GM23338 (cell line): ENCODE data around the gene CANT1. TPM values are rescaled to one million over a fixed set of nuclear protein-coding genes. Genes with fewer than 3 reads are reported as not detected.

Experiments used
- ATAC-seq: fragments of 200-7000 bp; cut with Tn5 transposase; 3 replicates; pipeline ENCODE4 v1.9.1; 2020
- DNase-seq: peaks from one replicate; pipeline ENCODE4 v3.0.0-alpha.2; 2015; ENCODE audit warnings: low spot score
- H2AFZ ChIP-seq: fragments of 200-600 bp; sonication (generic); 2 replicates; pipeline ENCODE4 v1.8.0; 2016; ENCODE audit warnings: antibody characterized with exemption, mild to moderate bottlenecking, moderate library complexity
- H3F3A ChIP-seq: fragments of 200-600 bp; sonication (generic); replicated peaks from 2 replicates; pipeline ENCODE4 v1.8.0; 2017; ENCODE audit warnings: antibody characterized with exemption, mixed run types, low read depth
- H3K27ac ChIP-seq: fragments of 200-600 bp; sonication (generic); 2 replicates; pipeline ENCODE4 v1.6.1; 2016; ENCODE audit warnings: low read depth
- H3K27me3 ChIP-seq: fragments of 200-600 bp; sonication (generic); 2 replicates; pipeline ENCODE4 v1.8.0; 2016; ENCODE audit warnings: mild to moderate bottlenecking, mixed run types, moderate library complexity; ENCODE audit not compliant: insufficient read depth
- H3K36me3 ChIP-seq: fragments of 200-600 bp; sonication (generic); 2 replicates; pipeline ENCODE4 v1.8.0; 2016; ENCODE audit warnings: mild to moderate bottlenecking; ENCODE audit not compliant: insufficient read depth
- H3K4me1 ChIP-seq: fragments of 200-600 bp; sonication (generic); 2 replicates; pipeline ENCODE4 v1.8.0; 2016; ENCODE audit warnings: mild to moderate bottlenecking, moderate library complexity; ENCODE audit not compliant: insufficient read depth
- H3K4me2 ChIP-seq: fragments of 200-600 bp; sonication (generic); 2 replicates; pipeline ENCODE4 v1.7.1; 2017; ENCODE audit warnings: mixed run types
- H3K4me3 ChIP-seq: fragments of 200-600 bp; sonication (generic); 2 replicates; pipeline ENCODE4 v1.6.1; 2016; ENCODE audit warnings: mixed run types
- H3K79me2 ChIP-seq: fragments of 200-600 bp; sonication (generic); replicated peaks from 2 replicates; pipeline ENCODE4 v1.8.0; 2017; ENCODE audit warnings: mild to moderate bottlenecking; ENCODE audit not compliant: insufficient read depth
- H3K9me2 ChIP-seq: fragments of 200-600 bp; sonication (generic); 2 replicates; pipeline ENCODE4 v1.8.0; 2017; ENCODE audit not compliant: insufficient read depth
- H4K20me1 ChIP-seq: fragments of 200-600 bp; sonication (generic); replicated peaks from 2 replicates; pipeline ENCODE4 v1.8.0; 2017; ENCODE audit warnings: mild to moderate bottlenecking; ENCODE audit not compliant: insufficient read depth
- H3K27ac Mint-ChIP-seq: 2 replicates; pipeline ENCODE4 v1.8.0; 2020; ENCODE audit warnings: inconsistent platforms, mild to moderate bottlenecking, moderate library complexity, mixed read lengths
- H3K27me3 Mint-ChIP-seq: 3 replicates; pipeline ENCODE4 v1.8.0; 2022; ENCODE audit warnings: low read depth, mild to moderate bottlenecking, moderate library complexity, mixed read lengths, inconsistent platforms; ENCODE audit not compliant: insufficient read depth, poor library complexity
- H3K36me3 Mint-ChIP-seq: 3 replicates; pipeline ENCODE4 v1.8.0; 2021; ENCODE audit warnings: low read depth, mild to moderate bottlenecking, inconsistent platforms, moderate library complexity, mixed read lengths
- H3K4me1 Mint-ChIP-seq: 3 replicates; pipeline ENCODE4 v1.8.0; 2020; ENCODE audit warnings: mild to moderate bottlenecking, inconsistent platforms, mixed read lengths
- H3K4me3 Mint-ChIP-seq: 3 replicates; pipeline ENCODE4 v1.8.0; 2021; ENCODE audit warnings: moderate library complexity, mild to moderate bottlenecking, inconsistent platforms, mixed read lengths
- H3K9me3 Mint-ChIP-seq: 3 replicates; pipeline ENCODE4 v1.8.0; 2020; ENCODE audit warnings: moderate library complexity, mild to moderate bottlenecking, inconsistent platforms, mixed read lengths
- EZH2 ChIP-seq: fragments of 200-600 bp; sonication (generic); IDR thresholded peaks from one replicate; pipeline ENCODE4 v1.8.0; 2017; ENCODE audit warnings: antibody characterized with exemption, mild to moderate bottlenecking, low read depth; ENCODE audit not compliant: unreplicated experiment
- EZH2phosphoT487 ChIP-seq: fragments of 200-600 bp; sonication (generic); IDR thresholded peaks from one replicate; pipeline ENCODE4 v1.8.1; 2018; ENCODE audit warnings: antibody characterized with exemption; ENCODE audit not compliant: unreplicated experiment
- NANOG ChIP-seq: IDR thresholded peaks from 2 replicates; pipeline ENCODE4 v1.6.1; 2016; ENCODE audit warnings: antibody characterized with exemption, borderline replicate concordance
- ZNF114 ChIP-seq: fragments of 250-450 bp; sonication (Bioruptor Pico); IDR thresholded peaks from 2 replicates; pipeline ENCODE4 v1.5.0; 2020; ENCODE audit warnings: mild to moderate bottlenecking, moderate library complexity
- ZNF331 ChIP-seq: fragments of 250-450 bp; sonication (Bioruptor Pico); IDR thresholded peaks from 2 replicates; pipeline ENCODE4 v1.5.0; 2020; ENCODE audit warnings: low read depth, mild to moderate bottlenecking, moderate library complexity
- ZNF462 ChIP-seq: fragments of 250-450 bp; sonication (Bioruptor Pico); IDR thresholded peaks from 2 replicates; pipeline ENCODE4 v1.5.0; 2020; ENCODE audit warnings: mild to moderate bottlenecking, moderate library complexity
- polyA plus RNA-seq: library from polyadenylated mRNA; unstranded; fragments of >200 nt; fragmentation: Nextera tagmentation; extraction: Ambion mirVana; gene quantifications from 2 replicates; pipeline ENCODE4 v1.2.1, GENCODE V29; 2016
- total RNA-seq: library from RNA; depleted of rRNA; stranded (reverse); fragments of >200 nt; shearing (Covaris generic); gene quantifications from 2 replicates; pipeline ENCODE4 v1.2.3, GENCODE V29; 2014

The CANT1 gene
- total and polyA plus RNA-seq, 2 experiments from 2014 or later = 5.9 to 38.8 TPM

- TF ChIP-seq ZNF462 (CRISPR knock-in tag) (no peak), ZNF114 (CRISPR knock-in tag) (no peak)
These were observed 48.3 kb upstream of the CANT1 start (continued) for GRCh38 chr17:79057737-79058385.

GRCh38 chr17:79055197-79055596, 45.6 kb upstream of the CANT1 start:
- H3K4me1 ChIP-seq = no peaks in the 10 kb centered on the region
- H3K4me3 Mint-ChIP-seq = no peak overlapping the region
- no peak overlapping the region for H3K4me2 ChIP-seq
- H3K36me3 Mint-ChIP-seq = no peaks in the 10 kb centered on the region; the same call in 2 of the 3 replicates
- H3K27ac ChIP-seq = no peak overlapping the region
- H3K27me3 ChIP-seq = no peaks in the 10 kb centered on the region
- peaks cover 9% of the 10 kb centered on the region for H3K27me3 Mint-ChIP-seq
- H3K4me1 Mint-ChIP-seq = no peaks in the 10 kb centered on the region
- H4K20me1 ChIP-seq = no peaks in the 10 kb centered on the region
- peaks cover 27% of the 10 kb centered on the region for H3K9me3 Mint-ChIP-seq
- DNase-seq = no peak
- H3K9me2 ChIP-seq = no peaks in the 10 kb centered on the region
- no peak overlapping the region for H2AFZ ChIP-seq
- H3K36me3 ChIP-seq = no peaks in the 10 kb centered on the region
- no peaks in the 10 kb centered on the region for H3K79me2 ChIP-seq
- H3K27ac Mint-ChIP-seq = no peak overlapping the region
- no peak overlapping the region for H3K4me3 ChIP-seq
- no peaks in the 10 kb centered on the region for H3F3A ChIP-seq
- no peak for ATAC-seq
- TF ChIP-seq NANOG (no peak), EZH2phosphoT487 (no peak), ZNF331 (CRISPR knock-in tag) (no peak), EZH2 (no peak), ZNF462 (CRISPR knock-in tag) (no peak)
